ENCODE data around the gene FGF9. TPM values are rescaled to one million over a fixed set of nuclear protein-coding genes. Genes with fewer than 3 reads are reported as not detected.
A peak's percentile ranks its signal among the peaks of the same experiment; 100 is the strongest.

The FGF9 gene
- total RNA-seq, 1 donor from 2014 or later = 0.90 TPM

GRCh38 chr13:21674490-21675009 is 3.7 kb downstream of the FGF9 start:
- Mint-ChIP-seq H3K4me3 (ENCODE audit: unreplicated experiment) (peak overlapping the region; percentile 90), H3K36me3 (ENCODE audit: low read depth, unreplicated experiment) (peaks cover 3% of the 10 kb centered on the region), H3K27me3 (ENCODE audit: unreplicated experiment) (peaks cover 12% of the 10 kb centered on the region), H3K9me3 (ENCODE audit: unreplicated experiment) (no peaks in the 10 kb centered on the region), H3K27ac (ENCODE audit: unreplicated experiment) (no peak overlapping the region), H3K4me1 (ENCODE audit: unreplicated experiment) (peaks cover 21% of the 10 kb centered on the region)
- no peak for DNase-seq (ENCODE audit: low spot score)
- TF ChIP-seq CTCF (IDR thresholded peaks at IDR 0.05; ENCODE audit: unreplicated experiment) = no peak

GRCh38 chr13:21675095-21675991 is 4.5 kb downstream of the FGF9 start:
- Mint-ChIP-seq H3K27me3 (ENCODE audit: unreplicated experiment) (peaks cover 11% of the 10 kb centered on the region), H3K9me3 (ENCODE audit: unreplicated experiment) (no peaks in the 10 kb centered on the region), H3K4me1 (ENCODE audit: unreplicated experiment) (peaks cover 21% of the 10 kb centered on the region), H3K36me3 (ENCODE audit: low read depth, unreplicated experiment) (peaks cover 3% of the 10 kb centered on the region), H3K27ac (ENCODE audit: unreplicated experiment) (no peak overlapping the region), H3K4me3 (ENCODE audit: unreplicated experiment) (peak overlapping the region; percentile 23)
- TF ChIP-seq CTCF (IDR thresholded peaks at IDR 0.05; ENCODE audit: unreplicated experiment) = no peak
- DNase-seq (ENCODE audit: low spot score) = no peak

DNA sequence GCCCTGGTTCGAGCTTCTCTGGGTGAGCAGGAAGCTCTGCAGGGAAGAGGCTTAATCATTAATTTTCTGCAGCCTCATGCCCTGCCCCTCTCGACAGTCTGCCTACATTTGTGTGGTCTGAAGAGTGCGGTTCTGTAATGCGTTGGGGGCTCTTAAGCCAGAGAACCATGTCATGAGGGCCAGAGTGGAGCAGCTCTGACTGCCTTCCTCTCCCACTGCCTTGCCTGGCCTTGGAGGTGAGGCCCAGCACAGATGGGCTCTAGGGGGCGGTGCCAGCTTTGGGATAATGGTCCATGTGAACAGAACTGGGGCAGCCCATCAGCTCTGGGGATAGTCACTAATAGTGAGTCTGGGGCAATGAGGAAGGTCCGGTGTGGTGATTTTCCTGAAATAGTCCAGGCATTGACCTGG is 5.7 kb downstream of the FGF9 start:
- Mint-ChIP-seq H3K27me3 (ENCODE audit: unreplicated experiment) (peaks cover 8% of the 10 kb centered on the region), H3K9me3 (ENCODE audit: unreplicated experiment) (no peaks in the 10 kb centered on the region), H3K4me1 (ENCODE audit: unreplicated experiment) (peaks cover 16% of the 10 kb centered on the region), H3K36me3 (ENCODE audit: low read depth, unreplicated experiment) (no peaks in the 10 kb centered on the region), H3K4me3 (ENCODE audit: unreplicated experiment) (no peak overlapping the region), H3K27ac (ENCODE audit: unreplicated experiment) (no peak overlapping the region)
- DNase-seq (ENCODE audit: low spot score) = peak; percentile 45
- no peak for TF ChIP-seq CTCF (IDR thresholded peaks at IDR 0.05; ENCODE audit: unreplicated experiment)

GRCh38 chr13:21677075-21677623 is 6.3 kb downstream of the FGF9 start:
- H3K4me3 Mint-ChIP-seq (ENCODE audit: unreplicated experiment) = no peak overlapping the region
- H3K27me3 Mint-ChIP-seq (ENCODE audit: unreplicated experiment) = peaks cover 8% of the 10 kb centered on the region
- DNase-seq (ENCODE audit: low spot score) = no peak
- peaks cover 13% of the 10 kb centered on the region for H3K4me1 Mint-ChIP-seq (ENCODE audit: unreplicated experiment)
- no peaks in the 10 kb centered on the region for H3K36me3 Mint-ChIP-seq (ENCODE audit: low read depth, unreplicated experiment)
- no peak for TF ChIP-seq CTCF (IDR thresholded peaks at IDR 0.05; ENCODE audit: unreplicated experiment)
- no peak overlapping the region for H3K27ac Mint-ChIP-seq (ENCODE audit: unreplicated experiment)
- H3K9me3 Mint-ChIP-seq (ENCODE audit: unreplicated experiment) = no peaks in the 10 kb centered on the region
